ENCODE measurements around the gene HIP1R. TPM values are rescaled to one million over a fixed set of nuclear protein-coding genes. Genes with fewer than 3 reads are reported as not detected.

The HIP1R gene
- total RNA-seq, 1 experiment from 2014 or later: 36.7 TPM

- Histone ChIP-seq H3K36me3 (ENCODE audit: control insufficient read depth, insufficient read depth, low read length) (no peaks in the 10 kb centered on the region), H3K27ac (ENCODE audit: low read length) (no peak overlapping the region), H3K27me3 (ENCODE audit: control insufficient read depth, insufficient read depth, low read length) (no peaks in the 10 kb centered on the region), H3K4me3 (ENCODE audit: low read depth in 2 of 2, low read length in 2 of 2) (no peak overlapping the region), H3K9me3 (ENCODE audit: control insufficient read depth, insufficient read depth, low read depth, low read length) (no peaks in the 10 kb centered on the region), H3K4me1 (ENCODE audit: control insufficient read depth, insufficient read depth, low read length) (peaks cover 31% of the 10 kb centered on the region)
- in situ Hi-C loops (cut with HindIII; ENCODE audit: low pct_unique_long_range_greater_than_20kb, low sequenced_read_pairs): no loop called here
- ChIA-PET POLR2A (no interaction called here), CTCF (interaction anchor here (1.0 kb wide), 1 partner anchor 21 kb away, joined by 4 read pairs; no protein-coding TSS in a partner anchor)
- BruUV-seq (replicated peaks): no TSS peak
- ATAC-seq (no peak), DNase-seq (ENCODE audit: low read depth, low spot score) (no peak)
- intact Hi-C loops (cut with micrococcal nuclease; ENCODE audit: unreplicated experiment): no loop called here
- no peak for TF ChIP-seq SIN3A (IDR thresholded peaks at IDR 0.05; ENCODE audit: borderline replicate concordance, insufficient read depth, low read depth, low read length)
- no peak for TF ChIP-seq REST (IDR thresholded peaks at IDR 0.05; ENCODE audit: insufficient read depth in 1 of 2, low read depth in 2 of 2, low read length in 1 of 2)
- no peak for TF ChIP-seq CTCF (IDR thresholded peaks at IDR 0.05)
- TF ChIP-seq TCF7L2 (IDR thresholded peaks at IDR 0.05; ENCODE audit: low read depth, low read length): no peak
- no peak for TF ChIP-seq POLR2AphosphoS5 (IDR thresholded peaks at IDR 0.05; ENCODE audit: low read depth, low read length)
These were observed 4.8 kb downstream of the HIP1R start for GRCh38 chr12:122839907-122840554.

- H3K36me3 ChIP-seq (ENCODE audit: control insufficient read depth, insufficient read depth, low read length): no peaks in the 10 kb centered on the region
- in situ Hi-C loops (cut with HindIII; ENCODE audit: low pct_unique_long_range_greater_than_20kb, low sequenced_read_pairs): no loop called here
- BruUV-seq (replicated peaks): no TSS peak
- peak; percentile 32 for ATAC-seq
- CTCF ChIA-PET: interaction anchor here (1.0 kb wide), 1 partner anchor 20 kb away, joined by 4 read pairs; no protein-coding TSS in a partner anchor
- H3K4me3 ChIP-seq (ENCODE audit: low read depth in 2 of 2, low read length in 2 of 2): no peak overlapping the region
- POLR2A ChIA-PET: no interaction called here
- peak overlapping the region; percentile 15; the same call in 1 of the 2 replicates for H3K27ac ChIP-seq (ENCODE audit: low read length)
- no peaks in the 10 kb centered on the region for H3K27me3 ChIP-seq (ENCODE audit: control insufficient read depth, insufficient read depth, low read length)
- H3K4me1 ChIP-seq (ENCODE audit: control insufficient read depth, insufficient read depth, low read length): peaks cover 31% of the 10 kb centered on the region
- intact Hi-C loops (cut with micrococcal nuclease; ENCODE audit: unreplicated experiment): no loop called here
- no peak for DNase-seq (ENCODE audit: low read depth, low spot score)
- H3K9me3 ChIP-seq (ENCODE audit: control insufficient read depth, insufficient read depth, low read depth, low read length): no peaks in the 10 kb centered on the region
- TF ChIP-seq REST (IDR thresholded peaks at IDR 0.05; ENCODE audit: insufficient read depth in 1 of 2, low read depth in 2 of 2, low read length in 1 of 2) (no peak), TCF7L2 (IDR thresholded peaks at IDR 0.05; ENCODE audit: low read depth, low read length) (no peak), POLR2AphosphoS5 (IDR thresholded peaks at IDR 0.05; ENCODE audit: low read depth, low read length) (no peak), CTCF (IDR thresholded peaks at IDR 0.05) (no peak), SIN3A (IDR thresholded peaks at IDR 0.05; ENCODE audit: borderline replicate concordance, insufficient read depth, low read depth, low read length) (no peak)
These were observed 5.6 kb downstream of the HIP1R start for GRCh38 chr12:122840580-122841513.
